A673 (cell line): Measurements from ENCODE around the gene PLEKHM1.
"Not testable (repeated sequence)": the region's sequence is repeated elsewhere in the genome, so short reads cannot be mapped to it uniquely, and the experiment has no call there.

Experiments
- EZH2 ChIP-seq: fragments of 200-600 bp; sonication (generic); IDR thresholded peaks from 2 replicates; pipeline ENCODE4 v1.6.1; 2017; ENCODE audit warnings: borderline replicate concordance, low read depth, mild to moderate bottlenecking, mixed read lengths, antibody characterized with exemption, low read length; ENCODE audit not compliant: poor library complexity, severe bottlenecking
- TF ChIP-seq, protein P1 (sequence below): fragments of 300-800, 200-600 bp; sonication (generic); conservative IDR thresholded peaks from 2 replicates; pipeline ENCODE4 v1.5.1; 2017; ENCODE audit warnings: low read depth, mild to moderate bottlenecking, antibody characterized with exemption, low read length, moderate library complexity, mixed read lengths

DNA sequence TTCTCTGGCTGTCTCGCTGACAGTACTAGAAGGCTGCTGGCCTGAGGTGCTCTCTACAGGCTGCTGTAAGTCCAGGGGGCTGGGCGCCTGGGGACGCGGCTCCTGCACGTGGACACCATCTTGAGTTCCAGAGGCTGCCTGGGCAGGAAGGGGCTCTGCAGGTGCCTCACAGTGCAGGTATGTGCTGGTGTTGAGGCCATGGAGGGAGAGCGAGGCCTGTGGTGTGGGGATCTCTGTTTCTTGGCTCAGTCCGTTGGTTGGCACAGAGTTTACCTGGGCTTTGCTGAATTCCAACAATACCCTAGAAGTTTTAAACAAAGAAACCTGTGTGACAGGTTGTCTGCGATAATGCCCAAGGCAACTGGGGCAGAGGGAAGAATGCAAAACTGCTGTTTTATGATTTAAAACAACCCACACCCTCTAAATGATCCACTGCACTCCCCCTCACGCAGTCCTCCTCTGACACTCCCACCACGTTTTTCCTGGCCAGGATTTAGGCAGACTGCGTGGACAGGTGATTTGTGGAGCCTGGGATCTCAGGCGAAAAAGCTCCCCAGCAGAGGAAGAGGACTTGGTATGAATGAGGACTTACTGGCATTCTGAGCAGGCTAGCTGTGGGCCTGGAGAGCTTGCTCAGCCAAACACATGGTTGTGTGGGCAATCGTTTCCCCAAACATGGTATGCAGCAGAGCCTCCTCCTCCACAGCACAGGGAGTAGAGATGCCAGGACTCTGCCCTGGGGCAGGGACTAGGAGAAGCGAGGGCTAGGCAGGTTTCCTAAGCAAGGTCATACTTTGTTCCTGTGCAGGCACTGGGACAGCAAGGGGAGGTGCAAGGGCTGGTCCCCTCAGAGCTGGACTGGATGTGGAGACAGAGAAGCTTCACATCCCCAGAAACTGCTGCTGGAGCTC is 22.0 kb downstream of the PLEKHM1 start:
- TF ChIP-seq, protein P1, sequence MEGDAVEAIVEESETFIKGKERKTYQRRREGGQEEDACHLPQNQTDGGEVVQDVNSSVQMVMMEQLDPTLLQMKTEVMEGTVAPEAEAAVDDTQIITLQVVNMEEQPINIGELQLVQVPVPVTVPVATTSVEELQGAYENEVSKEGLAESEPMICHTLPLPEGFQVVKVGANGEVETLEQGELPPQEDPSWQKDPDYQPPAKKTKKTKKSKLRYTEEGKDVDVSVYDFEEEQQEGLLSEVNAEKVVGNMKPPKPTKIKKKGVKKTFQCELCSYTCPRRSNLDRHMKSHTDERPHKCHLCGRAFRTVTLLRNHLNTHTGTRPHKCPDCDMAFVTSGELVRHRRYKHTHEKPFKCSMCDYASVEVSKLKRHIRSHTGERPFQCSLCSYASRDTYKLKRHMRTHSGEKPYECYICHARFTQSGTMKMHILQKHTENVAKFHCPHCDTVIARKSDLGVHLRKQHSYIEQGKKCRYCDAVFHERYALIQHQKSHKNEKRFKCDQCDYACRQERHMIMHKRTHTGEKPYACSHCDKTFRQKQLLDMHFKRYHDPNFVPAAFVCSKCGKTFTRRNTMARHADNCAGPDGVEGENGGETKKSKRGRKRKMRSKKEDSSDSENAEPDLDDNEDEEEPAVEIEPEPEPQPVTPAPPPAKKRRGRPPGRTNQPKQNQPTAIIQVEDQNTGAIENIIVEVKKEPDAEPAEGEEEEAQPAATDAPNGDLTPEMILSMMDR, result not testable (repeated sequence)
- TF ChIP-seq EZH2, result not testable (repeated sequence)
